H1 (cell line): ENCODE measurements around the gene TUBA3D. TPM values are rescaled to one million over a fixed set of nuclear protein-coding genes. Genes with fewer than 3 reads are reported as not detected.

Source experiments
- CTCF ChIA-PET: fragments of 300-600 bp; sonication (Branson Sonifier 250); formaldehyde crosslinking; loops from one replicate; lab custom pipeline; 2021; ENCODE audit not compliant: partially characterized antibody; lab: Charles Lee
- POLR2A ChIA-PET: fragments of 300-600 bp; sonication (Branson Sonifier 250); formaldehyde crosslinking; loops from one replicate; lab custom pipeline; 2021; ENCODE audit warnings: inconsistent platforms; ENCODE audit not compliant: partially characterized antibody; lab: Charles Lee
- DNase-seq, 2 experiments: peaks; one replicate each; pipeline versions ENCODE4 v3.0.0 to v3.0.0-alpha.2; 2010 to 2022; ENCODE audit warnings: low spot score in 2 of 2, low read depth in 1 of 2, mixed read lengths in 1 of 2
- FAIRE-seq: peaks from 2 replicates; lab custom pipeline; 2011; peaks lifted over from hg19 to GRCh38; lab: Jason Lieb, UNC
- H2AFZ ChIP-seq: 2 replicates; pipeline ENCODE4 v1.8.1; 2012; ENCODE audit warnings: low read length, inconsistent platforms
- H2AK5ac ChIP-seq: 2 replicates; pipeline ENCODE4 v1.6.1; 2013; ENCODE audit warnings: low read depth, low read length
- H2BK120ac ChIP-seq: replicated peaks from 2 replicates; pipeline ENCODE3; 2013; ENCODE audit warnings: low read depth, low read length, inconsistent platforms
- H2BK12ac ChIP-seq: 2 replicates; pipeline ENCODE4 v1.6.1; 2013; ENCODE audit warnings: low read depth, low read length
- H2BK15ac ChIP-seq: 2 replicates; pipeline ENCODE4 v1.6.1; 2013; ENCODE audit warnings: low read length
- H2BK20ac ChIP-seq: 2 replicates; pipeline ENCODE4 v1.6.1; 2013; ENCODE audit warnings: low read length
- H2BK5ac ChIP-seq: 2 replicates; pipeline ENCODE4 v1.6.1; 2013; ENCODE audit warnings: low read depth, low read length
- H3K14ac ChIP-seq: 2 replicates; pipeline ENCODE4 v1.6.1; 2013; ENCODE audit warnings: inconsistent platforms; ENCODE audit not compliant: insufficient read length
- H3K18ac ChIP-seq: 2 replicates; pipeline ENCODE4 v1.6.1; 2013; ENCODE audit warnings: low read length; ENCODE audit errors: extremely low read depth
- H3K23ac ChIP-seq: 2 replicates; pipeline ENCODE4 v1.6.1; 2013; ENCODE audit warnings: inconsistent platforms; ENCODE audit not compliant: insufficient read length
- H3K23me2 ChIP-seq: 2 replicates; pipeline ENCODE4 v1.6.1; 2013; ENCODE audit warnings: low read depth, low read length
- H3K27ac ChIP-seq: 2 replicates; pipeline ENCODE4 v1.6.1; 2011; ENCODE audit warnings: low read depth, low read length, inconsistent platforms
- H3K27me3 ChIP-seq, 4 experiments: replicated peaks in 1 of 4; 1 replicate in 1 of 4; 2 replicates in 3 of 4; pipeline versions ENCODE4 v1.6.1 to v1.8.1; 2011 to 2013; ENCODE audit warnings: low read length in 3 of 4, mild to moderate bottlenecking in 3 of 4, inconsistent platforms in 2 of 4, mixed read lengths in 2 of 4, moderate library complexity in 1 of 4; ENCODE audit not compliant: control insufficient read depth in 3 of 4, insufficient read depth in 3 of 4; ENCODE audit errors: extremely low read depth in 1 of 4
- H3K36me3 ChIP-seq, 4 experiments: 2 replicates each; pipeline versions ENCODE4 v1.6.1 to v1.8.1; 2011 to 2013; ENCODE audit warnings: mild to moderate bottlenecking in 4 of 4, low read length in 3 of 4, moderate library complexity in 2 of 4, control low read depth in 1 of 4, inconsistent platforms in 1 of 4; ENCODE audit not compliant: insufficient read depth in 4 of 4, control insufficient read depth in 2 of 4
- H3K4ac ChIP-seq: replicated peaks from 2 replicates; pipeline ENCODE3; 2013; ENCODE audit warnings: low read length, low read depth, mixed read lengths, inconsistent platforms; ENCODE audit not compliant: insufficient read length
- H3K4me1 ChIP-seq, 4 experiments: replicated peaks in 1 of 4; 1 replicate in 1 of 4; 2 replicates in 3 of 4; pipeline versions ENCODE4 v1.6.1 to v1.8.1; 2011 to 2013; ENCODE audit warnings: low read length in 3 of 4, inconsistent platforms in 2 of 4, mixed read lengths in 1 of 4; ENCODE audit not compliant: insufficient read depth in 4 of 4, control insufficient read depth in 3 of 4
- H3K4me2 ChIP-seq, 2 experiments: 2 replicates each; pipeline versions ENCODE4 v1.6.1 to v1.8.1; 2011 to 2013; ENCODE audit warnings: low read depth in 2 of 2, low read length in 2 of 2, control low read depth in 1 of 2, inconsistent platforms in 1 of 2, mild to moderate bottlenecking in 1 of 2; ENCODE audit not compliant: insufficient read depth in 1 of 2
- H3K4me3 ChIP-seq, 4 experiments: fragments of 200-600, 300-600 bp in 1 of 4; sonication (generic), shearing (Covaris generic), sonication (Bioruptor Twin) in 1 of 4; 2 replicates each; pipeline versions ENCODE4 v1.5.1 to v1.8.1; 2011 to 2016; ENCODE audit warnings: low read length in 4 of 4, low read depth in 3 of 4, control low read depth in 2 of 4, inconsistent platforms in 2 of 4, mild to moderate bottlenecking in 2 of 4, mixed read lengths in 1 of 4, moderate library complexity in 1 of 4; ENCODE audit not compliant: insufficient read depth in 2 of 4; ENCODE audit errors: extremely low read depth in 1 of 4
- H3K56ac ChIP-seq: replicated peaks from 2 replicates; pipeline ENCODE3; 2013; ENCODE audit warnings: low read depth, mild to moderate bottlenecking, mixed read lengths, low read length, inconsistent platforms; ENCODE audit not compliant: insufficient read length
- H3K79me1 ChIP-seq: 2 replicates; pipeline ENCODE4 v1.6.1; 2013; ENCODE audit warnings: low read depth, low read length, control low read depth
- H3K79me2 ChIP-seq, 2 experiments: 2 replicates each; pipeline versions ENCODE4 v1.6.1 to v1.8.1; 2012 to 2013; ENCODE audit warnings: low read length in 2 of 2, mild to moderate bottlenecking in 2 of 2, inconsistent platforms in 1 of 2; ENCODE audit not compliant: insufficient read depth in 2 of 2, control insufficient read depth in 1 of 2
- H3K9ac ChIP-seq, 4 experiments: replicated peaks in 1 of 4; 1 replicate in 1 of 4; 2 replicates in 3 of 4; pipeline versions ENCODE4 v1.6.1 to v1.8.1; 2011 to 2013; ENCODE audit warnings: low read depth in 3 of 4, low read length in 3 of 4, control low read depth in 2 of 4, mild to moderate bottlenecking in 2 of 4, moderate library complexity in 2 of 4, inconsistent platforms in 1 of 4; ENCODE audit errors: extremely low read depth in 1 of 4
- H3K9me3 ChIP-seq, 2 experiments: 2 replicates each; pipeline versions ENCODE4 v1.6.1 to v1.8.1; 2012 to 2013; ENCODE audit warnings: mild to moderate bottlenecking in 2 of 2, moderate library complexity in 2 of 2, control low read depth in 1 of 2, inconsistent platforms in 1 of 2, low read depth in 1 of 2, low read length in 1 of 2, mixed read lengths in 1 of 2; ENCODE audit not compliant: insufficient read depth in 2 of 2
- H4K20me1 ChIP-seq, 2 experiments: replicated peaks in 1 of 2; 2 replicates each; pipeline versions ENCODE3 to v1.8.1; 2011 to 2013; ENCODE audit warnings: inconsistent platforms in 2 of 2, low read length in 2 of 2, mild to moderate bottlenecking in 1 of 2; ENCODE audit not compliant: insufficient read depth in 2 of 2, control insufficient read depth in 1 of 2
- H4K5ac ChIP-seq: 2 replicates; pipeline ENCODE4 v1.6.1; 2013; ENCODE audit warnings: low read length, low read depth, mixed read lengths, inconsistent platforms; ENCODE audit not compliant: insufficient read length
- H4K8ac ChIP-seq: 2 replicates; pipeline ENCODE4 v1.8.0; 2013; ENCODE audit warnings: mild to moderate bottlenecking, moderate library complexity, low read length, inconsistent platforms; ENCODE audit not compliant: insufficient read depth; ENCODE audit errors: extremely low read depth
- H4K91ac ChIP-seq: replicated peaks from 2 replicates; pipeline ENCODE3; 2013; ENCODE audit warnings: low read length, mixed read lengths, inconsistent platforms; ENCODE audit not compliant: insufficient read length
- CBX5 ChIP-seq: fragments of 300-800, 300-1000 bp; sonication (generic); IDR thresholded peaks from 2 replicates; pipeline ENCODE4 v1.7.1; 2016; ENCODE audit warnings: antibody characterized with exemption, low read length, low read depth
- CTCF ChIP-seq, 3 experiments: IDR thresholded peaks; 1 replicate in 2 of 3; 2 replicates in 1 of 3; pipeline versions ENCODE4 v1.5.1 to v1.6.1; 2011; ENCODE audit warnings: low read length in 3 of 3, mild to moderate bottlenecking in 3 of 3, inconsistent platforms in 2 of 3, low read depth in 1 of 3, moderate library complexity in 1 of 3; ENCODE audit not compliant: insufficient read depth in 1 of 3; ENCODE audit errors: control extremely low read depth in 1 of 3
- EP300 ChIP-seq, 2 experiments: IDR thresholded peaks; 1 replicate in 1 of 2; 2 replicates in 1 of 2; pipeline ENCODE4 v1.6.1; 2011 to 2012; ENCODE audit warnings: low read depth in 2 of 2, low read length in 2 of 2, mild to moderate bottlenecking in 2 of 2, borderline replicate concordance in 1 of 2, inconsistent platforms in 1 of 2, moderate library complexity in 1 of 2
- GTF2F1 ChIP-seq: IDR thresholded peaks from 2 replicates; pipeline ENCODE4 v1.6.1; 2012; ENCODE audit warnings: low read depth, low read length, improper control_type of control experiment, borderline replicate concordance
- RBBP5 ChIP-seq: IDR thresholded peaks from 2 replicates; pipeline ENCODE4 v1.7.1; 2012; ENCODE audit warnings: low read depth, mild to moderate bottlenecking, inconsistent platforms, low read length, moderate library complexity, borderline replicate concordance
- SAP30 ChIP-seq: fragments of 300-600 bp; sonication (generic); IDR thresholded peaks from 2 replicates; pipeline ENCODE4 v1.7.1; 2012; ENCODE audit warnings: low read length, moderate library complexity, mild to moderate bottlenecking, inconsistent platforms; ENCODE audit not compliant: insufficient read depth, insufficient replicate concordance
- SIX5 ChIP-seq: IDR thresholded peaks from 2 replicates; pipeline ENCODE4 v1.6.1; 2011; ENCODE audit warnings: mild to moderate bottlenecking, low read depth, low read length
- TEAD4 ChIP-seq: IDR thresholded peaks from 2 replicates; pipeline ENCODE4 v1.6.1; 2012; ENCODE audit warnings: low read depth, low read length, inconsistent platforms, mixed read lengths
- WGBS, 2 experiments: shearing (Covaris generic) in 1 of 2; methylation state at CpG; one replicate each; pipeline versions ENCODE4 v1.1.6 to v1.1.7; 2013 to 2015; ENCODE audit warnings: low lambda C conversion rate in 2 of 2, mixed read lengths in 2 of 2, inconsistent platforms in 1 of 2, low coverage in 1 of 2, missing lambda C conversion rate in 1 of 2; ENCODE audit not compliant: insufficient replicate concordance in 2 of 2, insufficient coverage in 1 of 2, insufficient read length in 1 of 2; ENCODE audit errors: extremely low coverage in 1 of 2, missing lambda C conversion rate in 1 of 2; 5-methylcytosine and 5-hydroxymethylcytosine counted together
- polyA plus RNA-seq, 7 experiments: library from polyadenylated mRNA; depleted of rRNA in 3 of 7; stranded (reverse) in 5 of 7; unstranded in 2 of 7; fragments of >200 nt in 5 of 7; fragments of 200-250 nt in 2 of 7; gene quantifications; 1 replicate in 5 of 7; 2 replicates in 1 of 7; 4 replicates in 1 of 7; pipeline versions ENCODE4 v1.2.1 to v1.2.3, GENCODE V29; 2011 to 2013; ENCODE audit warnings: missing spikeins in 2 of 7, mixed read lengths in 2 of 7
- total RNA-seq: library from RNA; stranded (reverse); fragmentation: NEBNext Ultra II Directional; extraction: Animal tissue kit (Norgen Biotek cat#: 25700); gene quantifications from 2 replicates; pipeline ENCODE4 v1.2.1, GENCODE V29; 2021

Gene TUBA3D
- total and polyA plus RNA-seq, 2 of the 8 experiments (the other 6 are each of a cell fraction or from before 2014, with no cell fraction given): 0.15 TPM; not detected in 1

- no peak overlapping the region for H4K5ac ChIP-seq
- no peak overlapping the region for H2AK5ac ChIP-seq
- no peaks in the 10 kb centered on the region for H3K27me3 ChIP-seq
- no peak overlapping the region for H2AFZ ChIP-seq
- no peak overlapping the region for H3K14ac ChIP-seq
- no peak overlapping the region for H2BK15ac ChIP-seq
- no peak overlapping the region for H3K18ac ChIP-seq
- H3K56ac ChIP-seq: no peak overlapping the region
- 82% methylated on average over 13 of the region's 14 CpGs; no CpG with 5 or more reads in 1 of the 2 experiments for WGBS, 2 experiments
- no peak overlapping the region for H2BK12ac ChIP-seq
- no peak overlapping the region for H2BK20ac ChIP-seq
- H2BK5ac ChIP-seq: no peak overlapping the region
- H3K4me3 ChIP-seq: no peak overlapping the region
- H3K4me2 ChIP-seq: no peak overlapping the region
- POLR2A ChIA-PET: interaction anchor here (1.2 kb wide), 1 partner anchor 1302 kb away, joined by 6 read pairs; no protein-coding TSS in a partner anchor
- no peak overlapping the region for H3K9ac ChIP-seq
- H3K4ac ChIP-seq: no peak overlapping the region
- no peak overlapping the region for H3K23ac ChIP-seq
- DNase-seq (no peak), FAIRE-seq (no peak)
- H3K9me3 ChIP-seq: no peaks in the 10 kb centered on the region
- peaks cover 5% of the 10 kb centered on the region; the same call in 1 of the 2 replicates for H3K79me1 ChIP-seq
- no peak overlapping the region for H3K27ac ChIP-seq
- peaks cover 0 to 3% (median 0%) of the 10 kb centered on the region in 4 experiments; a peak in 1 of 8 replicates for H3K36me3 ChIP-seq
- H3K4me1 ChIP-seq: peaks cover 0 to 8% (median 6%) of the 10 kb centered on the region in 4 experiments; a peak in 6 of 7 replicates
- peaks cover 5 to 20% of the 10 kb centered on the region in 2 experiments; a peak in 3 of 4 replicates for H3K79me2 ChIP-seq
- no peak overlapping the region for H4K8ac ChIP-seq
- H4K20me1 ChIP-seq: peaks cover 0 to 4% of the 10 kb centered on the region in 2 experiments
- CTCF ChIA-PET: interaction anchor here (0.7 to 1.0 kb wide), 3 partner anchors 75 to 646 kb away, joined by 3 read pairs; no protein-coding TSS in a partner anchor
- no peak overlapping the region for H4K91ac ChIP-seq
- H2BK120ac ChIP-seq: no peak overlapping the region
- peaks cover 5% of the 10 kb centered on the region; the same call in 1 of the 2 replicates for H3K23me2 ChIP-seq
- TF ChIP-seq CBX5 (no peak), RBBP5 (no peak), SAP30 (no peak), EP300 (IDR thresholded peaks at IDR 0.05; ENCODE audit: borderline replicate concordance in 1 of 2, low read depth in 2 of 2, low read length in 2 of 2) (no peak), CTCF (IDR thresholded peaks at IDR 0.05; ENCODE audit: control extremely low read depth in 1 of 3, insufficient read depth in 1 of 3, low read depth in 1 of 3, low read length in 3 of 3) (no peak), SIX5 (no peak), GTF2F1 (no peak), TEAD4 (no peak)
Observed at GRCh38 chr2:131488306-131489205, 12.6 kb downstream of the TUBA3D start.
